K562 (cell line): ENCODE measurements around the gene TMTC4. TPM values are rescaled to one million over a fixed set of nuclear protein-coding genes. Genes with fewer than 3 reads are reported as not detected.

ENCODE experiments used
- ATAC-seq: fragments of 200-7000 bp; cut with Tn5 transposase; 3 replicates; pipeline ENCODE4 v1.9.1; 2020; ENCODE audit warnings: moderate library complexity
- BruUV-seq: library from RNA; stranded (reverse); fragments of 400-500 nt; replicated peaks from 2 replicates; lab custom pipeline; 2021; lab: Mats Ljungman, UMichigan
- CTCF ChIA-PET: fragments of 300-600 bp; formaldehyde crosslinking; extraction: SDS; loops from one replicate; lab custom pipeline; 2021; ENCODE audit warnings: low intra/inter-chr PET ratio; lab: Yijun Ruan, JAX
- POLR2A ChIA-PET: fragments of 300-600, 350-650 bp; sonication (Branson Sonifier 250); formaldehyde crosslinking; extraction: SDS; loops from one replicate; lab custom pipeline; 2021; ENCODE audit warnings: antibody characterized with exemption, inconsistent platforms; lab: Yijun Ruan, JAX
- DNase-seq, 4 experiments: peaks; one replicate each; pipeline versions ENCODE4 v3.0.0 to v3.0.0-alpha.2; 2011 to 2018; ENCODE audit warnings: low spot score in 3 of 4, mixed read lengths in 3 of 4; ENCODE audit errors: extremely low read depth in 1 of 4
- FAIRE-seq: peaks from 2 replicates; lab custom pipeline; 2011; peaks lifted over from hg19 to GRCh38; lab: Jason Lieb, UNC
- H2AFZ ChIP-seq: 2 replicates; pipeline ENCODE4 v1.6.0; 2011; ENCODE audit warnings: low read depth, low read length, control low read depth, inconsistent platforms
- H3K27ac ChIP-seq: fragments of 200-600 bp; 3 replicates; pipeline ENCODE4 v1.8.0; 2011; ENCODE audit warnings: low read depth, mild to moderate bottlenecking, control low read depth, inconsistent platforms, low read length, moderate library complexity, mixed read lengths; ENCODE audit errors: extremely low read depth
- H3K27me3 ChIP-seq, 2 experiments: fragments of 300-600 bp in 1 of 2; 2 replicates in 1 of 2; 3 replicates in 1 of 2; pipeline versions ENCODE4 v1.6.0 to v1.8.0; 2011; ENCODE audit warnings: inconsistent platforms in 2 of 2, low read length in 2 of 2, mild to moderate bottlenecking in 1 of 2, mixed read lengths in 1 of 2, moderate library complexity in 1 of 2; ENCODE audit not compliant: control insufficient read depth in 2 of 2, insufficient read depth in 2 of 2
- H3K36me3 ChIP-seq: fragments of 300-600 bp; 3 replicates; pipeline ENCODE4 v1.8.0; 2011; ENCODE audit warnings: mild to moderate bottlenecking, low read length, inconsistent platforms; ENCODE audit not compliant: control insufficient read depth, insufficient read depth
- H3K4me1 ChIP-seq, 2 experiments: fragments of 200-600 bp in 1 of 2; replicated peaks in 1 of 2; 2 replicates in 1 of 2; 3 replicates in 1 of 2; pipeline versions ENCODE4 v1.5.1 to v1.8.0; 2011; ENCODE audit warnings: inconsistent platforms in 2 of 2, low read length in 2 of 2, mild to moderate bottlenecking in 1 of 2, mixed read lengths in 1 of 2, moderate library complexity in 1 of 2; ENCODE audit not compliant: control insufficient read depth in 2 of 2, insufficient read depth in 2 of 2
- H3K4me2 ChIP-seq: 2 replicates; pipeline ENCODE4 v1.6.1; 2011; ENCODE audit warnings: low read length, control low read depth, inconsistent platforms, mixed read lengths; ENCODE audit not compliant: insufficient read depth
- H3K4me3 ChIP-seq: fragments of 200-600 bp; sonication (generic), shearing (Covaris generic); 2 replicates; pipeline ENCODE4 v1.5.1; 2016; ENCODE audit warnings: control low read depth, inconsistent platforms
- H3K79me2 ChIP-seq: fragments of 200-600 bp; 3 replicates; pipeline ENCODE4 v1.8.0; 2011; ENCODE audit warnings: low read length, inconsistent platforms; ENCODE audit not compliant: control insufficient read depth, insufficient read depth
- H3K9ac ChIP-seq, 2 experiments: 2 replicates each; pipeline versions ENCODE4 v1.6.0 to v1.6.1; 2011; ENCODE audit warnings: low read depth in 2 of 2, low read length in 2 of 2, control low read depth in 1 of 2, inconsistent platforms in 1 of 2, mild to moderate bottlenecking in 1 of 2, mixed read lengths in 1 of 2; ENCODE audit not compliant: insufficient read depth in 1 of 2
- H3K9me1 ChIP-seq: one replicate; pipeline ENCODE4 v1.6.0; 2011; ENCODE audit warnings: inconsistent platforms, mild to moderate bottlenecking, low read length, moderate library complexity; ENCODE audit not compliant: control insufficient read depth, insufficient read depth
- H3K9me3 ChIP-seq: replicated peaks from 2 replicates; pipeline ENCODE4 v1.5.1; 2011; ENCODE audit warnings: low read depth, low read length, inconsistent platforms; ENCODE audit not compliant: control insufficient read depth, insufficient read depth
- H4K20me1 ChIP-seq: replicated peaks from 2 replicates; pipeline ENCODE4 v1.6.1; 2011; ENCODE audit warnings: low read length, inconsistent platforms, mixed read lengths; ENCODE audit not compliant: control insufficient read depth, insufficient read depth
- ATF3 ChIP-seq, 2 experiments: fragments of 450-650 bp in 1 of 2; sonication (generic) in 1 of 2; formaldehyde crosslinking in 1 of 2; IDR thresholded peaks in 1 of 2; conservative IDR thresholded peaks in 1 of 2; 2 replicates each; pipeline versions ENCODE4 v1.6.1 to v1.8.1; 2016 to 2023; ENCODE audit warnings: mild to moderate bottlenecking in 2 of 2, moderate library complexity in 2 of 2, inconsistent platforms in 1 of 2, missing genetic modification reagents in 1 of 2
- ETS1 ChIP-seq: conservative IDR thresholded peaks from 2 replicates; pipeline ENCODE4 v1.6.1; 2011; ENCODE audit warnings: low read depth, mild to moderate bottlenecking, low read length; ENCODE audit not compliant: control insufficient read depth
- FOXA3 ChIP-seq, 2 experiments: fragments of 450-650 bp in 1 of 2; sonication (generic) in 1 of 2; formaldehyde crosslinking; IDR thresholded peaks in 1 of 2; conservative IDR thresholded peaks in 1 of 2; 2 replicates each; pipeline versions ENCODE4 v1.4.0 to v1.8.0; 2020 to 2022; ENCODE audit warnings: mild to moderate bottlenecking in 2 of 2, missing genetic modification reagents in 1 of 2
- HEY1 ChIP-seq: fragments of 250-450 bp; sonication (Bioruptor Pico); IDR thresholded peaks from 2 replicates; pipeline ENCODE4 v1.5.0; 2020; ENCODE audit warnings: mild to moderate bottlenecking, moderate library complexity, borderline replicate concordance
- L3MBTL2 ChIP-seq: fragments of 450-650 bp; IDR thresholded peaks from 2 replicates; pipeline ENCODE4 v1.6.1; 2016; ENCODE audit warnings: mild to moderate bottlenecking, moderate library complexity
- PTTG1 ChIP-seq: fragments of 450-650 bp; IDR thresholded peaks from 2 replicates; pipeline ENCODE4 v1.6.1; 2016; ENCODE audit warnings: low read depth, mild to moderate bottlenecking, missing genetic modification characterization, missing compliant biosample characterization
- ZBTB8A ChIP-seq: fragments of 450-650 bp; IDR thresholded peaks from 2 replicates; pipeline ENCODE4 v1.6.1; 2018; ENCODE audit warnings: mild to moderate bottlenecking, moderate library complexity; ENCODE audit not compliant: partially characterized antibody
- ZNF445 ChIP-seq: fragments of 250-450 bp; sonication (Bioruptor Pico); IDR thresholded peaks from 2 replicates; pipeline ENCODE4 v1.4.0; 2020; ENCODE audit warnings: low read depth, mild to moderate bottlenecking, moderate library complexity
- WGBS: fragments of 100-300 bp; shearing (Covaris generic); methylation state at CpG from one replicate; pipeline ENCODE4 v1.1.6; 2016; ENCODE audit warnings: low coverage, mixed read lengths; ENCODE audit not compliant: insufficient coverage; ENCODE audit errors: missing lambda C conversion rate; 5-methylcytosine and 5-hydroxymethylcytosine counted together
- in situ Hi-C: fragments of 300-500 bp; cut with MboI; formaldehyde crosslinking; loops from 4 replicates; pipeline ENCODE4 v1.15.0; 2018; ENCODE audit warnings: inconsistent platforms, mixed read lengths
- intact Hi-C: fragments of 100-400 bp; cut with micrococcal nuclease; formaldehyde crosslinking; loops from 2 replicates; pipeline ENCODE4 v1.14.2; 2022
- polyA plus RNA-seq, 8 experiments: library from polyadenylated mRNA; depleted of rRNA in 4 of 8; stranded (reverse) in 5 of 8; unstranded in 3 of 8; fragments of >200 nt; fragmentation: Nextera tagmentation in 2 of 8; fragmentation: Illumina TruSeq in 1 of 8; extraction: Ambion mirVana in 2 of 8; extraction: Trizol in 1 of 8; gene quantifications; 2 replicates each; pipeline versions ENCODE4 v1.2.1 to v1.2.3, GENCODE V29; 2011 to 2014; ENCODE audit warnings: inconsistent platforms in 1 of 8, missing spikeins in 1 of 8
- total RNA-seq, 7 experiments: library from RNA; depleted of rRNA in 6 of 7; stranded (reverse); fragments of >200 nt in 6 of 7; fragmentation: Illumina TruSeq in 2 of 7; extraction: Trizol in 2 of 7; gene quantifications; 2 replicates each; pipeline versions ENCODE4 v1.2.1 to v1.2.3, GENCODE V29; 2011 to 2021; ENCODE audit warnings: low replicate concordance in 1 of 7

TMTC4 gene
- total and polyA plus RNA-seq, 9 of the 15 experiments (the other 6 are each of a cell fraction or from before 2014, with no cell fraction given): 3.5 to 16.7 (median 11.8) TPM

- Histone ChIP-seq H3K27ac (no peak overlapping the region), H3K4me1 (peaks cover 15 to 27% of the 10 kb centered on the region in 2 experiments), H3K9me1 (no peaks in the 10 kb centered on the region), H3K4me2 (no peak overlapping the region), H4K20me1 (no peaks in the 10 kb centered on the region), H3K79me2 (no peaks in the 10 kb centered on the region), H3K36me3 (no peaks in the 10 kb centered on the region), H3K27me3 (no peaks in the 10 kb centered on the region), H3K9me3 (no peaks in the 10 kb centered on the region), H2AFZ (no peak overlapping the region), H3K9ac (no peak overlapping the region), H3K4me3 (no peak overlapping the region)
- DNase-seq: no peak
- ATAC-seq: no peak
- CTCF ChIA-PET: no interaction called here
- POLR2A ChIA-PET: no interaction called here
- intact Hi-C loops: no loop called here
- 85% methylated on average over 8 of the region's 8 CpGs for WGBS
- in situ Hi-C loops: loop anchor here (25.0 kb wide), 1 partner anchor 2010 kb away; no protein-coding TSS in a partner anchor
- BruUV-seq: no TSS peak
- peak; percentile 57 for FAIRE-seq
- TF ChIP-seq FOXA3 (CRISPR knock-in tag; conservative IDR thresholded peaks at IDR 0.05 in 1 of 2, IDR thresholded peaks at IDR 0.05 in 1 of 2): 0 out of 4 replicates have a peak, but pooled peaks of 1 of the 2 experiments have one; percentile 18
- no peak for TF ChIP-seq ETS1
- no peak for TF ChIP-seq ZNF445 (CRISPR knock-in tag)
- no peak for TF ChIP-seq ZBTB8A
- TF ChIP-seq HEY1: no peak
- no peak for TF ChIP-seq PTTG1 (tag)
- TF ChIP-seq L3MBTL2: peak; percentile 72
- peak; percentile 36; the same call in 1 of the 2 replicates for TF ChIP-seq ATF3 (IDR thresholded peaks at IDR 0.05)
- no peak for TF ChIP-seq ATF3 (CRISPR knock-in tag; conservative IDR thresholded peaks at IDR 0.05)
Observed at GRCh38 chr13:100602493-100603111, 72.0 kb downstream of the TMTC4 start.
